ENCODE data around the gene EPG5.

Gene EPG5

DNA sequence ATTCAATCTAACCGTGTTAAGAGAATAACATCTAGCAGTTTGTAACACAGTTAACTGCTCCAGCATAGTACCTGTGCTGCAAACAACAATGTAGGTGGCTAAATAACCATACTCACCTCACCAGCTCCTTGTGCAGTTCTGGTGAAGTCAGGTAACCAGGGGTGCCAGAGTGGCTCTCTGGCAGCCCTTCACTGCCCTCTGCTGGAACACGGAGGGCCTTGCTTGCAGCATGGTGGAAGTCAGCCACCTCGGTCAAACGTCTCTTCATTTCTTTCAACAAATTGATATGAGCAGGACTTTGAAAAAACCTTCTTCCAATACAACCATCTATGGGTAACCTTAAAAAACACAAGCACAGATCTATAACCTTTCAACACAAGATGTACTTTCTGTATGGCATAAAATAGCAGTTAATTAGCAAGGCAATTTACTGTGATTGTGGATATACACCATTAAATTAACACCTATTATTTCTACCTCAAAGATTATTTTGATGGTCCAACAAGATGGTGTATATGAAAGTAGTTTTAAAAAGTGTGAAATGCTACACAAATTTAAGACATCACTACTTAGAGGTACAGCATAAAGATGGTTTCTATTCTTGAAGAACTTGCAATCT is 56.6 kb downstream of the EPG5 start:
- peak; percentile 45 for DNase-seq

DNA sequence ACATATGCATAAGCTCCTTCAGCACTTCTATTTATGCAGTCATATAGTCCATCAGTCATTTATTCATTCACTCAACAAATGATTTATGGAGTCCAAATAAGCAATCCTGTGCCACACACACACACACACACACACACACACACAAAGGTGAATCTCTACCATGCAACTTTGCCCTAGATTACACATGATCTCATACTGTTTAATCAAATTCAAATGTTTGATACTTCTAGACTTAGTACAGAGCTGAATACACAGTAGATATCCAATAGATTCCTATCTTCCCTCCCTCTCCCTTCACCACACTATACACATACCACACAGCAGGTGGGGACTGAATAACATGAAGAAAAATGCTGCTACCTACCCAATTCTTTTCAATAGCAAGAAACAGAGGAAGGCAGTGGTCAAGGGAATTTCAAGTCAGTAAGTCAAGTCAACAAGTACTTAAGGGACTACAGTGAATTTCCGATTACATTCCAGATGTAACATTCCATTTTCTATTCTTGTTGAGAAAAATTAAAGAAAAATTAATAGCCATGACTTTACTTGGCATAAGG is 65.4 kb downstream of the EPG5 start:
- no peak for DNase-seq

- DNase-seq, result no peak
These were observed 66.5 kb downstream of the EPG5 start for GRCh38 chr18:45900623-45901022.

DNA sequence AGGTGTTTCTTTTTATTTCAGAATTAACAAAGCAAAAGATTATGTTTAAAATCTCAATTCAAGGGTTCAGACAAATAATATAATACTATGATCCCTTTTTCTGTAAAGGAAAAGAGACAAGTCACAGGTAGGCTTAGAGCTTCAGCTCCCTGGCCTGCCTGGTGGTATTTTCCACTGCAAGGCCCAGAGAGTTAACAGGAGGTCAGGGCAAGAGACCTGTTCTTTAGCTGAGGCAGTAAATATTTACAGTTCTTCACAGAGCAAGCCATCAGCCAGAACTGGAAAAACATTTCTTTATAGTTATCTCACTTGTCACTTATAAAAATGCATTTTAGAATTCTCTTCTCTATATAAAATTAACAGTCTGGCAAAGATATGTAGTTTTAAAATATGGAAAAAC is 70.1 kb downstream of the EPG5 start:
- DNase-seq, result no peak

GRCh38 chr18:45896452-45896851 is 70.7 kb downstream of the EPG5 start:
- no peak for DNase-seq

GRCh38 chr18:45895339-45895738 is 71.8 kb downstream of the EPG5 start:
- no peak for DNase-seq

- no peak for DNase-seq
These were observed 72.3 kb downstream of the EPG5 start for GRCh38 chr18:45894818-45895217.

- no peak for DNase-seq
These were observed 75.3 kb downstream of the EPG5 start for GRCh38 chr18:45891806-45892205.

DNA sequence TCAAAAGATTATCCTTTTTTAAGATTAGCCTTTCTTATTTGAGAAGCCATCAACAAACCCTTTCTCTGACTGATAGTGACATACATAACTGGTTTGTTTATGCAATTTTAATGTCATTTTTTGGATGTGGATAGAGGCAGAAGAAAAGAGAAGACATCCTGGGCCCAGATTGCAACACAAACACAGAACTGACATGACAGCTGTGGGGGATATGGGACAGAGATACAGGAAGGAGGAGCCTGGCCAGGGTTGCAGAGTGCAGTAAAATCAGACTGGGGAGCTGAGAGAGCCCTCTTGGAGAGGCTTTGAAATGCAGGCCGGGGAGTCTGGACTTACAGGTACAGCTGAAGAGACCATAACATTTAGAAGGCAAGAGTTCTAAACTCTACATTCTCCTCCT is 76.5 kb downstream of the EPG5 start:
- DNase-seq, result no peak

DNA sequence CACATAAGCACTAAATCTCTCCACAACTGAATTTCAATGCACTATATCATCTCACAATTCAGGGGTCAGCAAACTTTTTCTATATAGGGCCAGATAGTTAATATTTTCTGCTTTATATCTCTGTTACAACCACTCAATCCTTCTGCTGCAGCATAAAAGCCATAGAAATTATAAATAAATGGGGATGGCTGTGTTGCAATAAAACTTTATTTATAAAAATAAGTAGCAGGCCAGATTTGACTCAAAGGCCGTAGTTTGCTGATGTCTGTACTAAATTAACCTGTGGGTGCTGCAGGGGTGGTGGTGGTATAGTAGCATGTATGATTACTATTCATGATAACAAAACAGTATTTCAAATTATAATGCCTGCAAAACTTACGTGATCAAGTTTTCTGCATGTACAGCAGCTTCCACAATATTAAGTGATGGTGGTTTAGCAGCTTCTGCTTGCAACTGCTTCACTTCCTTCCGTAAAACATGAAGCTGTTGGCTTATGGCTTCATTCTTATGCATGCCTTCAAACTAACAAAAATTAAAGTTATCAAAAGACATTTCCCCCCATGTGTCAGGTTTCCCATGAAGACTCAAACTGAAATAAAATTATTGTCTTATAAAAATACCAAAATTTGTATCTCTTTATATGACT is 77.6 kb downstream of the EPG5 start:
- DNase-seq, result no peak

GRCh38 chr18:45887585-45887984 is 79.5 kb downstream of the EPG5 start:
- no peak for DNase-seq

DNA sequence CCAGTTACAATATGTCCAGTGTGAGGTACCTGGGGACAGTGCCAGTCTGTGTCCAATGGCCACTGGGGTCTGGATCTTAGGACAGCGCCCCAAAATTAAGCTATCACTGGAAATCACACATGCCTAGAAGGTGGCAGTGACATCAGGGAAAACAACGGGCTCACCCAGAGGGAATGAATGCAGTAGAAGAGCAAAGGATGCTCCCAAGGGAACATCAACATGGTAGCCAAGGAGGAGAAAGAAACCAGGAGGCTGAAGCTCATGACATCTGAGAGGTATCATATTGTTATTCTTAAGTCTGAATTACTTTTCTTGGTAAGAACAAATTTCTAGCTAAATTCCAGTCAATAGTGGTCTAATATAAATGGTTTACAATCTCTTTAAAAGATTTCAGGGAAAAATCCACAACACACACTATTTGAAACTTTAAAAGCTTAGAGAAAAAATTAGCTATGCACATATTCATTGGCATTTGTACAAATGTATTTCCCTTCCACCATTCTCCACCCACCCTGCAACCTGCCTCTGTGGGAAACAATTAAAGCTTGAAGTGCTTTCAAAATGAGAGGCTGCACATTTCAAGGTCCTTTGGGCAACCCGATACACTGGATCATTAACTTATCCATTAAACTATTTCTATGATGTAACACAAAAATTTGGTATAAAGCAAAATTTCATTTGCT is 86.1 kb downstream of the EPG5 start:
- DNase-seq, result no peak

GRCh38 chr18:45879681-45880655 is 87.2 kb downstream of the EPG5 start:
- DNase-seq, result peak; percentile 43

- DNase-seq, result no peak
These were observed 89.7 kb downstream of the EPG5 start for GRCh38 chr18:45877403-45877802.

DNA sequence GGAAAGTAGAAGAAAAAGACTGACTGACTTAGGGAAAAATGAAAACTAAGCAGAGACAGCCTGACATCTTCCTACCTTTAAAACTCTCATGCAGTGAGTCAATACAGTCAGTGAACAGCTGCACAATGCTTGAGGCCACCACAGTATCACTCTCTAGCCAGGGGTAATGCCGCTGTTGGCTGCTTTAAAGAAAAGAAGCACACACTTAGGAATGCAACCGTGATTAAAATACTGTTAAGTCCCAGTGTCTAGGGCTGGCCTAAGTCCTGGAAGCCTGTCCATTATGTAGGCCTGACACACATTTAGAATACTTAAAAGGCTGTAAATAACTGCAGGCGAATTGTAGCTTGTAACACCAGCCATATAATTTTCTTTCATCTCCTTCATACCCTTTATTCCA is 91.0 kb downstream of the EPG5 start:
- DNase-seq, result no peak

DNA sequence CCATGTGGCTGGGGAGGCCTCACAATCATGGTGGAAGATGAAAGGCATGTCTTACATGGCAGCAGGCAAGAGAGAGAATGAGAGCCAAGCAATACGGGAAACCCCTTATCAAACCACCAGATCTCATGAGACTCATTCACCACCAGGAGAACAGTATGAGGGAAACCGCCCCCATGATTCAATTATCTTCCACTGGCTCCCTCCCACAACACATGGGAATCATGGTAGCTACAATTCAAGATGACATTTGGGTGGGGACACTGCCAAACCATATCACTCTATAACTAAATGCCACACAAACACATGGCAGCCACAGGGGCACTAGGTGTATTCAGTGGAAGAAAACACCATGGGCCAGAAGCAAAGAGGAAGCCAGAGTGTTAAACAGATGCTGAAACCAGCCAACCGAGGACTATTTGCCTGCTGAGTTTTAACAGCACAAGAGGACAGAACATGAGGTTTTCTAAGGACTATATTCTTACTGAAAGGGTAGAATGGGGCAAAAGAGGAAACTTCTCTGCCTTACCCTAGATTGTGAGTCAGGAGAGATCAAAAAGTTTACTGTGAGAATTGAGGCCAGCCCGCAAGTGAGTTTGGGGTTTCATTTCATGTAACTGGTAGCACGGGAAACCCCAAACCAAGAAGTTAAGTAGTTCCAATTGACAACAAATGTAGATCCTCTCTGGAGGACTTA is 92.5 kb downstream of the EPG5 start:
- no peak for DNase-seq

- no peak for DNase-seq
These were observed 95.6 kb downstream of the EPG5 start for GRCh38 chr18:45871431-45872084.

- DNase-seq, result no peak
These were observed 96.7 kb downstream of the EPG5 start for GRCh38 chr18:45870419-45870818.

DNA sequence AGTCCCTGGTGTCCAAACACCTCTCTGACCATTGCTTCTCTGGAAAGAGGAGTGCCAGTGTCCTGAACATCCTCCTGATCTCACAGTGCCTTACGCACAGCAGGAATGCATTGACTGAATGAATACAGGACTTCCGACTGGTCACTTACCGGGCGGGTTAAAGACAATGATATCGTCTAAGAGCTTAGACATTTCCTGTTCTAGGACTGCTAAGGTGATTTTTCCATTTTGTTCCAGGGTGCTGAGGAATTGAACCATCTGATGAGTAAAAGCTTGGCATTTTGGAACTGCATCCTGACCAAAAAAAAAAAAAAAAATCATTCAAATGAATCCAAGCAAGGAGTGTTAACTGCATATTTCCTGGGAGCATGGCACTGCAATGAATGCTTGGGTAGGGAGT is 101.7 kb downstream of the EPG5 start:
- DNase-seq, result no peak

- DNase-seq, result no peak
These were observed 103.0 kb downstream of the EPG5 start for GRCh38 chr18:45864081-45864480.

DNA sequence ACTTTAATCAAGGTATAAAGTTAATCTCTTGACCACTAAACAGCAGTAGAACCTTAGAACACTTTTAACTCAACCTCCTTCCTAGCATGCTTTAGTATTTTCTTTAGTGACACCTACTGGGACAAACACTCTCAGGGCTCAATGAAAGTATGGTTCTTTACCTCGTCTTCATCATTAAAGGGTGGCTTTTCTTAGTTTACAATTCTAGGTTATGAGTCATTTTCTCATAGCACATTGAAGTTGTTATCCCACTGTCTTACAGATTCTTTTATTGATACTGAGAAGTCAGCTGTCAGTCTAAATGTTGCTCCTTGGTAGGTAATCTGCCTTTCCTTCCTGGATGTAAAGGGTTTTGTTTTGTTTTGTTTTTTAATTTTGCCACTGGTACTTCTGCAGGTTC is 103.7 kb downstream of the EPG5 start:
- no peak for DNase-seq

DNA sequence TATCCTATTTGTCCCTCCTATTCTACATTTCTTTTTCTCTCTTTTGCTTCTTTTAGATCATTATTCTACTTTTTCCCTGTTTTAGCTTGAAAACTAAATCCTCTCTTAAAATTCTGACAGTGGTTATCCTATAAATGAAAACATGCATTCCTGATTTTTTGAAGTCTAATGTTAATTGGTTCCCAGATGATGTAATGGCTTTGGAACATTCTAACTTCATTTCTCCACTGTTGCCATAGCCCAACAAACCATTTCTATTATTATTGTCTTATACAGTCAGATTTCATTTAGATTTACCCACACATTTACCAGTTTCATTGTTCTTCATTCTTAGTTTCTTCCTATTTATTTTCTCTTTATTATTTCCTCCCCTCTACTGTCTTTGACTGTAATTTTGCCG is 105.2 kb downstream of the EPG5 start:
- DNase-seq, result no peak

All from KG1 (cell line).